Caco-2 (cell line): ENCODE data around the gene EPSTI1. TPM values are rescaled to one million over a fixed set of nuclear protein-coding genes. Genes with fewer than 3 reads are reported as not detected.
"Not testable (repeated sequence)": the region's sequence is repeated elsewhere in the genome, so short reads cannot be mapped to it uniquely, and the experiment has no call there.

ENCODE experiments used
- Bru-seq: library from RNA; stranded (reverse); fragments of 400-500 nt; gene quantifications from one replicate; lab custom pipeline; 2021; lab: Mats Ljungman, UMichigan
- BruChase-seq, 2 experiments: library from RNA; stranded (reverse); fragments of 400-500 nt; gene quantifications; one replicate each; lab custom pipeline; 2021; lab: Mats Ljungman, UMichigan
- BruUV-seq: library from RNA; stranded (reverse); fragments of 400-500 nt; replicated peaks from 2 replicates; lab custom pipeline; 2021; lab: Mats Ljungman, UMichigan
- CTCF ChIA-PET: fragments of 300-600 bp; sonication (Branson Sonifier 250); formaldehyde crosslinking; loops from one replicate; lab custom pipeline; 2022; ENCODE audit warnings: antibody characterized with exemption; lab: Charles Lee
- POLR2A ChIA-PET: fragments of 300-600 bp; sonication (Branson Sonifier 250); formaldehyde crosslinking; loops from one replicate; lab custom pipeline; 2022; ENCODE audit warnings: antibody characterized with exemption; lab: Charles Lee
- DNase-seq, 2 experiments: peaks; one replicate each; pipeline versions ENCODE4 v3.0.0 to v3.0.0-alpha.2; 2020 to 2022
- H3K27me3 ChIP-seq: replicated peaks from 2 replicates; pipeline ENCODE4 v1.6.0; 2011; ENCODE audit warnings: low read length; ENCODE audit not compliant: control insufficient read depth, insufficient read depth
- H3K36me3 ChIP-seq: 2 replicates; pipeline ENCODE4 v1.5.1; 2011; ENCODE audit warnings: low read length; ENCODE audit not compliant: control insufficient read depth, insufficient read depth
- H3K4me1 ChIP-seq: fragments of 250-450 bp; sonication (Bioruptor Pico); 2 replicates; pipeline ENCODE4 v1.5.1; 2020; ENCODE audit warnings: mild to moderate bottlenecking
- H3K4me3 ChIP-seq: 2 replicates; pipeline ENCODE4 v1.5.1; 2011; ENCODE audit warnings: low read depth, mild to moderate bottlenecking, control low read depth, low read length
- H3K9me3 ChIP-seq: fragments of 250-450 bp; sonication (Bioruptor Pico); 2 replicates; pipeline ENCODE4 v1.5.1; 2020; ENCODE audit warnings: mild to moderate bottlenecking, moderate library complexity
- H3K27ac Mint-ChIP-seq: one replicate; pipeline ENCODE4 v1.8.0; 2022; ENCODE audit warnings: mixed read lengths; ENCODE audit not compliant: unreplicated experiment
- H3K27me3 Mint-ChIP-seq: one replicate; pipeline ENCODE4 v1.8.0; 2022; ENCODE audit warnings: mixed read lengths; ENCODE audit not compliant: insufficient read depth, unreplicated experiment
- H3K36me3 Mint-ChIP-seq: one replicate; pipeline ENCODE4 v1.8.0; 2022; ENCODE audit warnings: mild to moderate bottlenecking, mixed read lengths; ENCODE audit not compliant: insufficient read depth, unreplicated experiment
- H3K4me1 Mint-ChIP-seq: one replicate; pipeline ENCODE4 v1.8.0; 2022; ENCODE audit warnings: low read depth, mixed read lengths; ENCODE audit not compliant: unreplicated experiment
- H3K4me3 Mint-ChIP-seq: one replicate; pipeline ENCODE4 v1.8.0; 2022; ENCODE audit warnings: mild to moderate bottlenecking, moderate library complexity, mixed read lengths; ENCODE audit not compliant: unreplicated experiment
- H3K9me3 Mint-ChIP-seq: one replicate; pipeline ENCODE4 v1.8.0; 2022; ENCODE audit warnings: mixed read lengths; ENCODE audit not compliant: unreplicated experiment
- intact Hi-C: fragments of 100-400 bp; cut with micrococcal nuclease; formaldehyde crosslinking; loops from one replicate; pipeline ENCODE4 v1.10.0; 2022; ENCODE audit not compliant: unreplicated experiment
- long read RNA-seq: library from polyadenylated mRNA; stranded (forward); transcript quantifications from one replicate; pipeline ENCODE4 v2.0.0, GENCODE V29; 2022
- total RNA-seq: library from RNA; stranded (reverse); gene quantifications from 2 replicates; pipeline ENCODE4 v1.2.3, GENCODE V29; 2022
- TF ChIP-seq, protein P1 (sequence below), 2 experiments: fragments of 200-600 bp in 1 of 2; IDR thresholded peaks; 1 replicate in 1 of 2; 2 replicates in 1 of 2; pipeline versions ENCODE4 v1.5.1 to v1.8.0; 2011 to 2022; ENCODE audit warnings: antibody characterized with exemption in 1 of 2, control low read depth in 1 of 2, inconsistent platforms in 1 of 2, low read depth in 1 of 2, low read length in 1 of 2, mild to moderate bottlenecking in 1 of 2, moderate library complexity in 1 of 2; ENCODE audit not compliant: insufficient read depth in 1 of 2, severe bottlenecking in 1 of 2, unreplicated experiment in 1 of 2

The EPSTI1 gene, protein sequence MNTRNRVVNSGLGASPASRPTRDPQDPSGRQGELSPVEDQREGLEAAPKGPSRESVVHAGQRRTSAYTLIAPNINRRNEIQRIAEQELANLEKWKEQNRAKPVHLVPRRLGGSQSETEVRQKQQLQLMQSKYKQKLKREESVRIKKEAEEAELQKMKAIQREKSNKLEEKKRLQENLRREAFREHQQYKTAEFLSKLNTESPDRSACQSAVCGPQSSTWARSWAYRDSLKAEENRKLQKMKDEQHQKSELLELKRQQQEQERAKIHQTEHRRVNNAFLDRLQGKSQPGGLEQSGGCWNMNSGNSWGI
- total RNA-seq (80.6 and 86.5 TPM in 2 replicates), Bru-seq, nascent RNA (percentile 93 among the genes with signal in this experiment), BruChase-seq, experiment 1, labeled RNA remaining after a 2-hour chase (percentile 83 among the genes with signal in this experiment), BruChase-seq, experiment 2, labeled RNA remaining after a 6-hour chase (percentile 80 among the genes with signal in this experiment)
- long read RNA-seq, transcript EPSTI1-203 (12 exons, 957 nt), result minor isoform, 11 of 226 reads
- long read RNA-seq, transcript EPSTI1-201 (11 exons, 3,114 nt), result major isoform, 139 of 226 reads
- long read RNA-seq, transcript EPSTI1-202 (13 exons, 3,160 nt), result minor isoform, 6 of 226 reads
- long read RNA-seq, partial matches to known transcripts, result 3 of 226 reads
- long read RNA-seq, other reads (novel, unspliced or antisense), result 67 of 226 reads

GRCh38 chr13:42991898-42992763, at the start of gene EPSTI1:
EPSTI1 (minus strand) TSS chr13:42992241; CDS start chr13:42992165, 76 bp downstream.
- Mint-ChIP-seq H3K4me1 (peaks cover 33% of the 10 kb centered on the region), H3K27ac (peak within 1 kb of the TSS; percentile 91)

GRCh38 chr13:43041369-43041921, 49.4 kb upstream of the EPSTI1 start:
- ChIA-PET POLR2A (interaction anchor here (0.7 to 0.9 kb wide), 2 partner anchors 14 to 271 kb away, joined by 3 read pairs; no protein-coding TSS in a partner anchor), CTCF (no interaction called here)
- Mint-ChIP-seq H3K4me1 (peaks cover 74% of the 10 kb centered on the region), H3K27ac (peak overlapping the region; percentile 78), H3K27me3 (no peaks in the 10 kb centered on the region), H3K36me3 (peaks cover 23% of the 10 kb centered on the region), H3K4me3 (peak overlapping the region; percentile 68), H3K9me3 (no peaks in the 10 kb centered on the region)
- no peak for DNase-seq
- H3K4me3 ChIP-seq, result no peak overlapping the region
- intact Hi-C loops, result loop anchor here (2.0 to 5.0 kb wide), 3 partner anchors 19 to 69 kb away; partner anchors contain the start of gene DNAJC15
- TF ChIP-seq, protein P1, sequence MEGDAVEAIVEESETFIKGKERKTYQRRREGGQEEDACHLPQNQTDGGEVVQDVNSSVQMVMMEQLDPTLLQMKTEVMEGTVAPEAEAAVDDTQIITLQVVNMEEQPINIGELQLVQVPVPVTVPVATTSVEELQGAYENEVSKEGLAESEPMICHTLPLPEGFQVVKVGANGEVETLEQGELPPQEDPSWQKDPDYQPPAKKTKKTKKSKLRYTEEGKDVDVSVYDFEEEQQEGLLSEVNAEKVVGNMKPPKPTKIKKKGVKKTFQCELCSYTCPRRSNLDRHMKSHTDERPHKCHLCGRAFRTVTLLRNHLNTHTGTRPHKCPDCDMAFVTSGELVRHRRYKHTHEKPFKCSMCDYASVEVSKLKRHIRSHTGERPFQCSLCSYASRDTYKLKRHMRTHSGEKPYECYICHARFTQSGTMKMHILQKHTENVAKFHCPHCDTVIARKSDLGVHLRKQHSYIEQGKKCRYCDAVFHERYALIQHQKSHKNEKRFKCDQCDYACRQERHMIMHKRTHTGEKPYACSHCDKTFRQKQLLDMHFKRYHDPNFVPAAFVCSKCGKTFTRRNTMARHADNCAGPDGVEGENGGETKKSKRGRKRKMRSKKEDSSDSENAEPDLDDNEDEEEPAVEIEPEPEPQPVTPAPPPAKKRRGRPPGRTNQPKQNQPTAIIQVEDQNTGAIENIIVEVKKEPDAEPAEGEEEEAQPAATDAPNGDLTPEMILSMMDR (IDR thresholded peaks at IDR 0.05; ENCODE audit: insufficient read depth in 1 of 2, low read depth in 1 of 2, low read length in 1 of 2, severe bottlenecking in 1 of 2, unreplicated experiment in 1 of 2), result no peak
- H3K36me3 ChIP-seq, result no peaks in the 10 kb centered on the region
- no peaks in the 10 kb centered on the region for H3K27me3 ChIP-seq
- no peaks in the 10 kb centered on the region for H3K9me3 ChIP-seq
- H3K4me1 ChIP-seq, result peaks cover 85% of the 10 kb centered on the region
- BruUV-seq, result TSS peak; percentile 35

More at GRCh38 chr13:42991898-42992763, at the start of gene EPSTI1:
- peak; percentile 84 to 92 for DNase-seq
- H3K4me3 ChIP-seq, result peak within 1 kb of the TSS; percentile 59
- POLR2A ChIA-PET, result interaction anchor here (0.5 to 2.6 kb wide), 11 partner anchors 8 to 80 kb away, joined by 3 to 13 read pairs (median 4); no protein-coding TSS in a partner anchor
- peaks cover 7% of the 10 kb centered on the region for H3K36me3 Mint-ChIP-seq
- peak within 1 kb of the TSS; percentile 91 for H3K4me3 Mint-ChIP-seq
- TF ChIP-seq, protein P1 (IDR thresholded peaks at IDR 0.05; ENCODE audit: insufficient read depth in 1 of 2, low read depth in 1 of 2, low read length in 1 of 2, severe bottlenecking in 1 of 2, unreplicated experiment in 1 of 2), result no peak
- H3K9me3 ChIP-seq, result no peaks in the 10 kb centered on the region
- no peaks in the 10 kb centered on the region for H3K27me3 ChIP-seq
- CTCF ChIA-PET, result interaction anchor here (0.5 to 1.4 kb wide), 4 partner anchors 23 to 66 kb away, joined by 3 to 4 read pairs (median 4); no protein-coding TSS in a partner anchor
- BruUV-seq, result no TSS peak
- peaks cover 49% of the 10 kb centered on the region for H3K4me1 ChIP-seq
- no peaks in the 10 kb centered on the region for H3K36me3 ChIP-seq
- H3K9me3 Mint-ChIP-seq, result no peaks in the 10 kb centered on the region
- intact Hi-C loops, result loop anchor here (1.0 to 2.0 kb wide), 5 partner anchors 10 to 63 kb away; partner anchors contain the start of gene DNAJC15
- no peaks in the 10 kb centered on the region for H3K27me3 Mint-ChIP-seq

GRCh38 chr13:43040581-43041368, 48.7 kb upstream of the EPSTI1 start:
- H3K27me3 ChIP-seq, H3K9me3 Mint-ChIP-seq, H3K4me3 ChIP-seq, H3K27me3 Mint-ChIP-seq, BruUV-seq, CTCF ChIA-PET, H3K36me3 ChIP-seq, H3K9me3 ChIP-seq: not testable (repeated sequence)
- H3K4me1 ChIP-seq, result peaks cover 83% of the 10 kb centered on the region
- intact Hi-C loops, result loop anchor here (1.0 to 5.0 kb wide), 5 partner anchors 15 to 68 kb away; partner anchors contain the start of genes DNAJC15 and EPSTI1
- peaks cover 67% of the 10 kb centered on the region for H3K4me1 Mint-ChIP-seq
- peak overlapping the region; percentile 78 for H3K27ac Mint-ChIP-seq
- POLR2A ChIA-PET, result interaction anchor here (1.0 kb wide), 1 partner anchor 14 kb away, joined by 5 read pairs; no protein-coding TSS in a partner anchor
- peaks cover 25% of the 10 kb centered on the region for H3K36me3 Mint-ChIP-seq
- peak; percentile 76 to 84 for DNase-seq
- H3K4me3 Mint-ChIP-seq, result peak overlapping the region; percentile 68
